ENCODE data around the gene C1GALT1C1L.

The C1GALT1C1L gene

GRCh38 chr2:43657241-43657640 lies 19.0 kb downstream of the C1GALT1C1L start:
- Histone ChIP-seq H3K4me3 (ENCODE audit: low read length) (no peak overlapping the region), H3K79me2 (ENCODE audit: low read length) (no peaks in the 10 kb centered on the region), H3K4me1 (ENCODE audit: low read length) (no peaks in the 10 kb centered on the region), H4K20me1 (ENCODE audit: insufficient read depth, low read length) (no peaks in the 10 kb centered on the region), H3K27me3 (ENCODE audit: low read depth, low read length) (peaks cover 8% of the 10 kb centered on the region), H3K36me3 (replicated peaks; ENCODE audit: low read depth, low read length) (no peaks in the 10 kb centered on the region), H3K27ac (ENCODE audit: low read length) (no peak overlapping the region), H3K9ac (ENCODE audit: low read length) (no peak overlapping the region), H2AFZ (ENCODE audit: low read depth, low read length) (no peak overlapping the region), H3K9me3 (ENCODE audit: insufficient read depth, low read length) (no peaks in the 10 kb centered on the region), H3K4me2 (ENCODE audit: low read length) (no peak overlapping the region)
- TF ChIP-seq EZH2phosphoT487 (IDR thresholded peaks at IDR 0.05; ENCODE audit: low read depth): no peak
- no peak for TF ChIP-seq CTCF (IDR thresholded peaks at IDR 0.05; ENCODE audit: low read depth, low read length)

- no peaks in the 10 kb centered on the region for H3K9me3 ChIP-seq (ENCODE audit: insufficient read depth, low read length)
- no peak for TF ChIP-seq EZH2phosphoT487 (IDR thresholded peaks at IDR 0.05; ENCODE audit: low read depth)
- no peak overlapping the region for H3K4me2 ChIP-seq (ENCODE audit: low read length)
Measured at GRCh38 chr2:43653506-43653905, 22.7 kb downstream of the C1GALT1C1L start.

DNA sequence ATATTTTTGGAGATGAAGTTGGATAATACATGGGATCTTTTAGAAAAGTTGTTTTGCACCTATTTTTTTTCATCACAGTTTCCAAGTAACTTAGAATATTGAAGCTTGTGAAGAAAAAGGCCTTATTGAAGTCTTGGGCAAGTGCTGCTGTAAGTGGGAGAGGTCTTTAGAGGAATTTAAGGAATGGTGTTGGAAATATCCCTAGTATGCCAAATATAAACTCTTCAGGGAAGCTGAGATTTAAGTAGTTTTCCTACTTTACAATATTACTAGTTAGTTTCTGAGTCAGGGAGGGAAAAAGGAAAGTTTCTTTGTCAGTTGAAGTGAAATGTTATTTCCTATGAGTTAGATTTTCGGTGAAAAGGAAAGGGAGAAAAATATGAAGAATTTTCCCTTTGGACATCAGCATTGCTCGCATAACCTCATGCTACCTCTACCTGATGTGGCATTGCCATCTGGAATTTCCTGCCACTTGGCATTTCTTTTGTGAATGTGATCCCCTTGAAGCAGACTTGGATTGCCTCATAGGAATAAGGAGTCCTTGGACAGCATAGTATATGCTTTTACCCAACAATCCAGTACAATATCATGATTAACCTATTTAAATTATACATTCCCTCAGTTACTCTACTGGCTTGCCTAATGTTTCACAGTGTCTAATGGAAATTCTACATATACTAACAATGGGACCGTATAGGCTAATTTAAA lies 27.1 kb downstream of the C1GALT1C1L start:
- Histone ChIP-seq H3K4me1 (ENCODE audit: low read length) (no peaks in the 10 kb centered on the region), H3K9ac (ENCODE audit: low read length) (no peak overlapping the region), H3K4me3 (ENCODE audit: low read length) (no peak overlapping the region), H2AFZ (ENCODE audit: low read depth, low read length) (no peak overlapping the region), H3K27me3 (ENCODE audit: low read depth, low read length) (peaks cover 10% of the 10 kb centered on the region), H3K36me3 (replicated peaks; ENCODE audit: low read depth, low read length) (no peaks in the 10 kb centered on the region), H3K79me2 (ENCODE audit: low read length) (no peaks in the 10 kb centered on the region), H4K20me1 (ENCODE audit: insufficient read depth, low read length) (no peaks in the 10 kb centered on the region), H3K27ac (ENCODE audit: low read length) (no peak overlapping the region), H3K4me2 (ENCODE audit: low read length) (no peak overlapping the region), H3K9me3 (ENCODE audit: insufficient read depth, low read length) (no peaks in the 10 kb centered on the region)
- TF ChIP-seq EZH2phosphoT487 (IDR thresholded peaks at IDR 0.05; ENCODE audit: low read depth) (no peak), CTCF (IDR thresholded peaks at IDR 0.05; ENCODE audit: low read depth, low read length) (no peak)

More at GRCh38 chr2:43653506-43653905, 22.7 kb downstream of the C1GALT1C1L start:
- Histone ChIP-seq H3K79me2 (ENCODE audit: low read length) (no peaks in the 10 kb centered on the region), H3K27ac (ENCODE audit: low read length) (no peak overlapping the region), H3K4me3 (ENCODE audit: low read length) (no peak overlapping the region), H3K27me3 (ENCODE audit: low read depth, low read length) (peaks cover 8% of the 10 kb centered on the region), H4K20me1 (ENCODE audit: insufficient read depth, low read length) (no peaks in the 10 kb centered on the region), H2AFZ (ENCODE audit: low read depth, low read length) (no peak overlapping the region; the same call in 1 of the 2 replicates), H3K36me3 (replicated peaks; ENCODE audit: low read depth, low read length) (no peaks in the 10 kb centered on the region), H3K4me1 (ENCODE audit: low read length) (no peaks in the 10 kb centered on the region), H3K9ac (ENCODE audit: low read length) (no peak overlapping the region)

- H3K79me2 ChIP-seq (ENCODE audit: low read length): no peaks in the 10 kb centered on the region
- H3K4me2 ChIP-seq (ENCODE audit: low read length): no peak overlapping the region
- H3K9me3 ChIP-seq (ENCODE audit: insufficient read depth, low read length): no peaks in the 10 kb centered on the region
- no peak overlapping the region for H3K27ac ChIP-seq (ENCODE audit: low read length)
- H2AFZ ChIP-seq (ENCODE audit: low read depth, low read length): no peak overlapping the region
- no peak overlapping the region for H3K9ac ChIP-seq (ENCODE audit: low read length)
- no peaks in the 10 kb centered on the region for H4K20me1 ChIP-seq (ENCODE audit: insufficient read depth, low read length)
- 0 out of 2 replicates have a peak, but pooled peaks cover 3% of the 10 kb centered on the region for H3K27me3 ChIP-seq (ENCODE audit: low read depth, low read length)
- no peak overlapping the region for H3K4me3 ChIP-seq (ENCODE audit: low read length)
- no peaks in the 10 kb centered on the region for H3K36me3 ChIP-seq (replicated peaks; ENCODE audit: low read depth, low read length)
- H3K4me1 ChIP-seq (ENCODE audit: low read length): no peaks in the 10 kb centered on the region
- TF ChIP-seq EZH2phosphoT487 (IDR thresholded peaks at IDR 0.05; ENCODE audit: low read depth): no peak
- TF ChIP-seq CTCF (IDR thresholded peaks at IDR 0.05; ENCODE audit: low read depth, low read length): no peak
Measured at GRCh38 chr2:43643680-43644079, 32.5 kb downstream of the C1GALT1C1L start.
